ENCODE measurements around the gene IFIT1.

IFIT1 gene

DNA sequence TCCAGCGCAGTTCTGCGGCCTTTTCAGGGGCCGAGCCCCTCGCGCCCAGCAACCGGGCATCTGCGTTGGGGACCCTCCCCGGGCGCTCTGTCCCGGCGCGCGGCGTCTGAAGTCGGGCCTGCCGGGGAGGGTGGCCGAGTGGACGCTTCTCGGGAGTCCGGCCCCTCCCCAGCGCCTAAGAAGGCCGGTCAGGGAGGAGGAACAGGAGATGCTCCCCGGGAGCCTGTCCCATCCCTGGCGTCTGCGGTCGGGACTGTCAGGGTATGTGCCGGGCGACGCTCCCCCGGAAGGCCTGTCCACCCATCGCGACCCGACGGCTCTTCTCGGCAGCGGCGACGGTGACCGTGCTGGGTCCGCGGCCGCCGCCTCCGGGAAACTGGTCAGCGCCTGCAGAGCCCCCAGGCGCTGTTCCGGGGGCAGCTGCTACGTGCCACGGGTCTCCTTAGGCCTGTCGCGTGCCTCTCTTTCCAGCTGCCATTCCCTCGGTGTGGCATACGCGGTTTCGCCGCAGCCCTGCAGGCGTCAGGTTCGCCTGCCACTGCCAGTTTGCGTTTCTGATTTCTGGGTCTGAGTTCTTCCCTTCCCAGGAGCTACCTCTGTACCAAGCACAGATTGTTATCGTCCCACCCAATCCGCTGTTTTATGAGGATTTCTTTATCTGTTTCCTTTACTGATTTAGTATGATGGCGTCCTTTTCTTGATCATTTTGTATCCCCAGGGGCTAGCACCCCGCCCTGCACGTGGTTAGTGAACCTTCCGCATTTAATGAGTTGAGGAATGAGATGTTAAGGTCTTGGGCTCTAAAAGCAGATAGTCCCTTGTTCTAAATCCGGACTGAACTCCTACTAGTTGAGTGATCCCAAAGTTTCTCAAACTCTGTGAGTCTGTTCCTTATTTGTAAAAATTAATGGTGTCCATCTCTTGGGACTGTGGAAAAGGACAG lies 22.7 kb downstream of the IFIT1 start:
- TF ChIP-seq, protein P1, sequence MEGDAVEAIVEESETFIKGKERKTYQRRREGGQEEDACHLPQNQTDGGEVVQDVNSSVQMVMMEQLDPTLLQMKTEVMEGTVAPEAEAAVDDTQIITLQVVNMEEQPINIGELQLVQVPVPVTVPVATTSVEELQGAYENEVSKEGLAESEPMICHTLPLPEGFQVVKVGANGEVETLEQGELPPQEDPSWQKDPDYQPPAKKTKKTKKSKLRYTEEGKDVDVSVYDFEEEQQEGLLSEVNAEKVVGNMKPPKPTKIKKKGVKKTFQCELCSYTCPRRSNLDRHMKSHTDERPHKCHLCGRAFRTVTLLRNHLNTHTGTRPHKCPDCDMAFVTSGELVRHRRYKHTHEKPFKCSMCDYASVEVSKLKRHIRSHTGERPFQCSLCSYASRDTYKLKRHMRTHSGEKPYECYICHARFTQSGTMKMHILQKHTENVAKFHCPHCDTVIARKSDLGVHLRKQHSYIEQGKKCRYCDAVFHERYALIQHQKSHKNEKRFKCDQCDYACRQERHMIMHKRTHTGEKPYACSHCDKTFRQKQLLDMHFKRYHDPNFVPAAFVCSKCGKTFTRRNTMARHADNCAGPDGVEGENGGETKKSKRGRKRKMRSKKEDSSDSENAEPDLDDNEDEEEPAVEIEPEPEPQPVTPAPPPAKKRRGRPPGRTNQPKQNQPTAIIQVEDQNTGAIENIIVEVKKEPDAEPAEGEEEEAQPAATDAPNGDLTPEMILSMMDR (IDR thresholded peaks at IDR 0.05; ENCODE audit: low read depth, low read length), result no peak
- DNase-seq (ENCODE audit: extremely low read depth, low read depth), result no peak

DNA sequence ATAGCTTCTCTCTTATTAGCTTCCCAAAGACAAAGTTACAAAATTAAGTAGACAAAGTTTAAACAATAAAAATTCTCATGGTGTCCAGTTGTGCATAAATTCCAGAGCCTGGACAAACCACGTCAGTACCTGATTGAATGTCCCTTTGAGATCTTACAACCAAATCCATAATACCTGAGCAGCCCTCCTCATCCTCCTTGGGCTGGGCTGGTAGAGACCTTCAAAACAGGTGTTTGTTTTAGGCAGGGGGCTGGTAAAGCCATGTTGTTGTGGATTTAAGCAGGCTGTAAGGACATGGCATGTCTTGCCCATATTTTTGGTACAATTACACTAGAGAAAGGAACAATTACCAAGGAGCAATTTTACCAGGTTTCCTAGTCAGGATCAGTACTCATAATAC lies 24.0 kb downstream of the IFIT1 start:
- DNase-seq (ENCODE audit: extremely low read depth, low read depth), result no peak
- TF ChIP-seq, protein P1 (IDR thresholded peaks at IDR 0.05; ENCODE audit: low read depth, low read length), result no peak

DNA sequence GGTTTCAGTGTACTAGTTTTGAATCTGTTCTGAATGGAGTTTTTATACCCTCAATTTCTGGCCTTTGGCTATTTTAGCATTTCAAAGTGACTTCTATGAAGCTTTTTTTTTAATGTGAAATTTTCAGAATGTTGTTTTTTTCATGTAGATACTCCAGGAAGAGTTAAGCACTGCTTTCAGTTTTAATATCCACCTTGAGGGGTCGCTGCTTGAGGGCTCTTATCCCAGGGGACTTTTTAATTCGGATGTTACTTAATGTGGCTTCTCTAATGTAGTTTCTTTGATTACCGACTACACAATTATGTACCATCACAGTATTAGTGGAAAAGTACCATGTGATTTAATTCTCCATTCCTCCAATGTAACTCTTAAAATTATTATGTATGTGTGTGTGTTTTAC lies 27.1 kb downstream of the IFIT1 start:
- TF ChIP-seq, protein P1 (IDR thresholded peaks at IDR 0.05; ENCODE audit: low read depth, low read length), result peak; percentile 45
- no peak for DNase-seq (ENCODE audit: extremely low read depth, low read depth)

DNA sequence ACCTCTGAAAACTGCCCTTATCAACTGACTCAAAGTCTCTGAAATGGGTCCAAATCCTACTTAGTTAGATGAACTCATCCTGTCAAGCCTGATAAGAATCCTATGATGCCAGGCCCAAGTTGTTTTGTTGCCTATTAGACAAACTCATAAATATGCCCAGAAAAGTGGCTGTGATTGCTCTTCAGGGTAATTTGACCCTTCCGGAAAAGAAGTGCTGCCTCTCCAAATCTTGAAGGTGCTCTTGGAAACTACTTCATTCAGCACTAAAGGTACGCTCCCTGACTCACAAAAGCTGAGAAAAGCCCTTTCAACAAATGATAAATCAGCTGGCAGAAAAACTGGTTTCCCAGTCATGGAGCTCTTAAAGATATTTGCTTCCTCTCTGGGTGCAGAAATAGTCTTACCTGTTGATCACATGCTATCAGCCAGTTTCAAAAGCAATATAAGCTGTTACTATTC lies 28.6 kb downstream of the IFIT1 start:
- TF ChIP-seq, protein P1 (IDR thresholded peaks at IDR 0.05; ENCODE audit: low read depth, low read length), result no peak
- DNase-seq (ENCODE audit: extremely low read depth, low read depth), result no peak

DNA sequence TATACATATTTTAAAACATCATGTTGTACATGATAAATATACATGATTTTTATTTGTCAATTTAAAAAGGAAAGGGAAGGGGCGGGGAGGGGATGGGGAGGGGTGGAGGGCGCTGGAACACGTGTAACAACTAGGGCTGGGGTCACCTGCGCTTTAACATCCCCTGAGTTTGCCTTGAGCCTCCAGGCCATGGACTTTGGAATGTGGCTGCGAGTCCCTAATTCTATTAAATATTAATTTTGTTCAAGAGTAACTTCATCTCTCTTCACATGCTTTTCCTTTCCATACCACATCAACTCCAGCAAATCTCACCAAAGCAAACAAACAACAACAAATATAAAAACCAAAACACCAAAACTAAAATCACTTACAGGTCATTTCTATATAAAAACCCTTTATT lies 32.6 kb downstream of the IFIT1 start:
- DNase-seq (ENCODE audit: extremely low read depth, low read depth), result no peak
- TF ChIP-seq, protein P1 (IDR thresholded peaks at IDR 0.05; ENCODE audit: low read depth, low read length), result no peak

DNA sequence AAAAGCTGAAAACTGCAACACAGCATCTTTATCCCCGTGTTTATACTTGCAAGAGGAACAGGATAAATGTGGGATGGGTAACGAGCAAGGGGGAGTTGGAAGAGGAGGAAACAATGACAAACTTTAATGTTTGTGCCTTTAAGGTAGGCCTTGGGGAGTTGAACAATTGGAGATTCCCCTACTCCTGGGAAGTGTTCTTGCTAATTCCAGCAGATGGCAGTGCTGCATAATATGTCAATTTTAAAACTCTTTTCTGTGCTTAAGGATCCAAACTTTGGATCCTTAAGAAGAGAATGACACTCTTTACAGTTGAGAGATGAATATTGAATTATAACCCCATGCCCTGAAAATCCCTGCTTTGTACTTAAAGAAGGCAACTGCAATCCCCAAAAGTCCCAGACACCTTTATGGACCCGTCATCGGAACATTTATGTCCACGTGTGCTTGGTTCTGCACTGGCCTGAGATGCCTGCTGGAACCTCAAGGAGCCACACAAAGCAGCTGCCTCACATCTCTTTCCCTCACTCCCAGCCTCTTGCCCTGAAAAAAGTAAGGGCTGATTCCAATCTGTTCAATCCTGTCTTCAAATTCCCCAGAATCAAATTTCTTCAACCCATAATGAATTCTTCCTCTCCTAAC lies 33.9 kb downstream of the IFIT1 start:
- TF ChIP-seq, protein P1 (IDR thresholded peaks at IDR 0.05; ENCODE audit: low read depth, low read length), result peak; percentile 77

DNA sequence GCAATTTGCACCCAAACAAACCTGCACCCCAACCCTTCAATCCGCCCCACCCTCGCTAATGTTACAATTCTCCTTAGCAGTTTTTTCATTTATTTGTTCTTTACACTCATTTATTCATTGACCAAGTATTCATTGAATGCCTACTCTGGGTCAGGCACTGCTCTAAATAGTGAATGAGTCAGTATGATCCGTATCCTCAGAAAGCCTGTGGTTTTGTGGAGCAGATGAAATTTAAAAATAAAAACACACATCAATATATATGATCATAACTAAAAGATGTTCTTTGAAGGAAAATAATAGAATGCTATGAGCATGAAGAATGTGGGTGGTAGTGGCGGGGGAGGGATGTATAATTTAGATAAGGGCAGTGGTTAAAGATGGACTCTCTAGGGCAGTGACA lies 35.2 kb downstream of the IFIT1 start:
- no peak for DNase-seq (ENCODE audit: extremely low read depth, low read depth)
- TF ChIP-seq, protein P1 (IDR thresholded peaks at IDR 0.05; ENCODE audit: low read depth, low read length), result no peak

More for the DNA sequence above, 33.9 kb downstream of the IFIT1 start:
- DNase-seq (ENCODE audit: extremely low read depth, low read depth), result no peak

Measured in AG09319 (cell line).